B cell (primary cell): ENCODE results near the gene ZEB2.

ENCODE experiments used
- CTCF ChIP-seq: fragments of 200-600 bp; IDR thresholded peaks from one replicate; pipeline ENCODE4 v1.8.0; 2022; ENCODE audit warnings: antibody characterized with exemption, mild to moderate bottlenecking
- EZH2 ChIP-seq: IDR thresholded peaks from 2 replicates; pipeline ENCODE4 v1.6.1; 2012; ENCODE audit warnings: borderline replicate concordance, low read depth, mild to moderate bottlenecking, moderate library complexity, low read length; ENCODE audit not compliant: insufficient read depth, poor library complexity, severe bottlenecking

- no peak for TF ChIP-seq EZH2
- no peak for TF ChIP-seq CTCF
Observed at GRCh38 chr2:144448389-144449027, 71.4 kb downstream of the ZEB2 start.
